B cell (primary cell): Measurements from ENCODE around the gene FNDC3A. TPM values are rescaled to one million over a fixed set of nuclear protein-coding genes. Genes with fewer than 3 reads are reported as not detected.
A peak's percentile ranks its signal among the peaks of the same experiment; 100 is the strongest.

Experiments used
- ATAC-seq: fragments of 200-7000 bp; cut with Tn5 transposase; one replicate; pipeline ENCODE4 v1.10.0; 2021; ENCODE audit warnings: low read depth, mild to moderate bottlenecking, moderate number of reproducible peaks, moderate library complexity
- CTCF ChIA-PET: fragments of 350-600 bp; sonication (Branson Sonifier 250); formaldehyde crosslinking; loops from one replicate; lab custom pipeline; 2021; ENCODE audit warnings: antibody characterized with exemption, inconsistent platforms; lab: Charles Lee
- POLR2A ChIA-PET: fragments of 350-600 bp; sonication (Branson Sonifier 250); formaldehyde crosslinking; loops from one replicate; lab custom pipeline; 2021; ENCODE audit warnings: antibody characterized with exemption; lab: Charles Lee
- DNase-seq: peaks from one replicate; pipeline ENCODE4 v3.0.0; 2013
- H2AFZ ChIP-seq: 2 replicates; pipeline ENCODE4 v1.6.1; 2012; ENCODE audit warnings: mild to moderate bottlenecking, low read depth, low read length; ENCODE audit not compliant: insufficient read depth, poor library complexity, severe bottlenecking
- H3K27ac ChIP-seq, 2 donors: 1 replicate in 1 of 2; 2 replicates in 1 of 2; pipeline ENCODE4 v1.5.1; 2012 to 2013; ENCODE audit warnings: low read length in 2 of 2, mild to moderate bottlenecking in 2 of 2, moderate library complexity in 1 of 2
- H3K27me3 ChIP-seq, 4 experiments: fragments of 200-600 bp in 1 of 4; sonication (generic) in 1 of 4; replicated peaks in 1 of 4; 1 replicate in 2 of 4; 2 replicates in 2 of 4; pipeline versions ENCODE4 v1.6.1 to v1.7.0; 2013 to 2016; ENCODE audit warnings: low read length in 3 of 4, mild to moderate bottlenecking in 2 of 4, mixed read lengths in 1 of 4, moderate library complexity in 1 of 4; ENCODE audit not compliant: insufficient read depth in 4 of 4, control insufficient read depth in 3 of 4; ENCODE audit errors: control extremely low read depth in 1 of 4
- H3K36me3 ChIP-seq, 2 experiments: replicated peaks in 1 of 2; 1 replicate in 1 of 2; 2 replicates in 1 of 2; pipeline versions ENCODE4 v1.6.1 to v1.7.1; 2013; ENCODE audit warnings: low read length in 1 of 2; ENCODE audit not compliant: insufficient read depth in 2 of 2, control insufficient read depth in 1 of 2; ENCODE audit errors: control extremely low read depth in 1 of 2, extremely low read depth in 1 of 2
- H3K4me1 ChIP-seq, 2 donors: fragments of 200-600 bp in 1 of 2; sonication (generic) in 1 of 2; 1 replicate in 1 of 2; 2 replicates in 1 of 2; pipeline versions ENCODE4 v1.5.1 to v1.6.1; 2013 to 2017; ENCODE audit warnings: low read length in 2 of 2; ENCODE audit not compliant: control insufficient read depth in 2 of 2, insufficient read depth in 2 of 2
- H3K4me2 ChIP-seq: replicated peaks from 2 replicates; pipeline ENCODE3; 2012; ENCODE audit warnings: mild to moderate bottlenecking, low read depth, low read length; ENCODE audit not compliant: poor library complexity, severe bottlenecking
- H3K4me3 ChIP-seq, 5 experiments: fragments of 200-600 bp in 1 of 5; sonication (generic) in 1 of 5; 1 replicate in 3 of 5; 2 replicates in 2 of 5; pipeline versions ENCODE4 v1.5.1 to v1.7.0; 2011 to 2016; ENCODE audit warnings: low read length in 4 of 5, mild to moderate bottlenecking in 4 of 5, low read depth in 2 of 5, control low read depth in 1 of 5, moderate library complexity in 1 of 5; ENCODE audit not compliant: insufficient read depth in 1 of 5; ENCODE audit errors: control extremely low read depth in 1 of 5, extremely low read depth in 1 of 5
- H3K79me2 ChIP-seq: fragments of 200-600 bp; sonication (generic); one replicate; pipeline ENCODE4 v1.6.0; 2016; ENCODE audit warnings: low read length; ENCODE audit not compliant: control insufficient read depth, insufficient read depth
- H3K9ac ChIP-seq: fragments of 200-600 bp; sonication (generic); 2 replicates; pipeline ENCODE4 v1.6.1; 2017; ENCODE audit warnings: mild to moderate bottlenecking, low read length, moderate library complexity
- H3K9me3 ChIP-seq, 3 donors: one replicate each; pipeline versions ENCODE4 v1.6.1 to v1.7.1; 2013; ENCODE audit warnings: low read length in 2 of 3; ENCODE audit not compliant: control insufficient read depth in 2 of 3, insufficient read depth in 1 of 3; ENCODE audit errors: control extremely low read depth in 1 of 3
- H4K20me1 ChIP-seq: 2 replicates; pipeline ENCODE4 v1.6.0; 2012; ENCODE audit warnings: mild to moderate bottlenecking, low read length; ENCODE audit not compliant: insufficient read depth, control insufficient read depth, poor library complexity, severe bottlenecking
- H3K27ac Mint-ChIP-seq: one replicate; pipeline ENCODE4 v1.8.0; 2021; ENCODE audit warnings: mixed read lengths
- H3K27me3 Mint-ChIP-seq: one replicate; pipeline ENCODE4 v1.8.0; 2021; ENCODE audit warnings: mixed read lengths
- H3K4me1 Mint-ChIP-seq: one replicate; pipeline ENCODE4 v1.8.0; 2021; ENCODE audit warnings: mixed read lengths
- H3K4me3 Mint-ChIP-seq: one replicate; pipeline ENCODE4 v1.8.0; 2021; ENCODE audit warnings: mixed read lengths
- H3K9me3 Mint-ChIP-seq: one replicate; pipeline ENCODE4 v1.8.0; 2022; ENCODE audit warnings: mixed read lengths; ENCODE audit not compliant: insufficient read depth
- EZH2 ChIP-seq: IDR thresholded peaks from 2 replicates; pipeline ENCODE4 v1.6.1; 2012; ENCODE audit warnings: borderline replicate concordance, low read depth, mild to moderate bottlenecking, moderate library complexity, low read length; ENCODE audit not compliant: insufficient read depth, poor library complexity, severe bottlenecking
- WGBS: methylation state at CpG from one replicate; pipeline ENCODE4 v1.1.5; 2013; ENCODE audit warnings: missing lambda C conversion rate; ENCODE audit not compliant: insufficient coverage; 5-methylcytosine and 5-hydroxymethylcytosine counted together
- intact Hi-C: fragments of 100-400 bp; cut with micrococcal nuclease; formaldehyde crosslinking; loops from one replicate; pipeline ENCODE4 v1.10.0; 2022
- polyA plus RNA-seq: library from polyadenylated mRNA; depleted of rRNA; stranded (reverse); fragments of >200 nt; gene quantifications from 2 replicates; pipeline ENCODE4 v1.2.3, GENCODE V29; 2012
- total RNA-seq, 2 donors: library from RNA; stranded (reverse); fragments of 120-200 nt in 1 of 2; gene quantifications; 1 replicate in 1 of 2; 2 replicates in 1 of 2; pipeline versions ENCODE4 v1.2.3 to v1.2.4, GENCODE V29; 2013 to 2022
- TF ChIP-seq, protein P1 (sequence below): fragments of 200-600 bp; IDR thresholded peaks from one replicate; pipeline ENCODE4 v1.8.0; 2022; ENCODE audit warnings: antibody characterized with exemption, mild to moderate bottlenecking

The FNDC3A gene
- total and polyA plus RNA-seq, 2 donors (not counting 1 experiment from before 2014, with no cell fraction given), result 13.5 to 37.1 TPM

GRCh38 chr13:49184621-49185020, 208.9 kb downstream of the FNDC3A start:
- peaks cover 2% of the 10 kb centered on the region for H3K4me1 Mint-ChIP-seq
- H3K9me3 ChIP-seq, result no peaks in the 10 kb centered on the region
- TF ChIP-seq, protein P1, sequence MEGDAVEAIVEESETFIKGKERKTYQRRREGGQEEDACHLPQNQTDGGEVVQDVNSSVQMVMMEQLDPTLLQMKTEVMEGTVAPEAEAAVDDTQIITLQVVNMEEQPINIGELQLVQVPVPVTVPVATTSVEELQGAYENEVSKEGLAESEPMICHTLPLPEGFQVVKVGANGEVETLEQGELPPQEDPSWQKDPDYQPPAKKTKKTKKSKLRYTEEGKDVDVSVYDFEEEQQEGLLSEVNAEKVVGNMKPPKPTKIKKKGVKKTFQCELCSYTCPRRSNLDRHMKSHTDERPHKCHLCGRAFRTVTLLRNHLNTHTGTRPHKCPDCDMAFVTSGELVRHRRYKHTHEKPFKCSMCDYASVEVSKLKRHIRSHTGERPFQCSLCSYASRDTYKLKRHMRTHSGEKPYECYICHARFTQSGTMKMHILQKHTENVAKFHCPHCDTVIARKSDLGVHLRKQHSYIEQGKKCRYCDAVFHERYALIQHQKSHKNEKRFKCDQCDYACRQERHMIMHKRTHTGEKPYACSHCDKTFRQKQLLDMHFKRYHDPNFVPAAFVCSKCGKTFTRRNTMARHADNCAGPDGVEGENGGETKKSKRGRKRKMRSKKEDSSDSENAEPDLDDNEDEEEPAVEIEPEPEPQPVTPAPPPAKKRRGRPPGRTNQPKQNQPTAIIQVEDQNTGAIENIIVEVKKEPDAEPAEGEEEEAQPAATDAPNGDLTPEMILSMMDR, result no peak
- TF ChIP-seq EZH2, result no peak
- no peaks in the 10 kb centered on the region for H4K20me1 ChIP-seq
- 90% methylated on average over 3 of the region's 4 CpGs for WGBS
- intact Hi-C loops, result no loop called here
- POLR2A ChIA-PET, result no interaction called here
- H3K27me3 ChIP-seq, result no peaks in the 10 kb centered on the region
- no peak for ATAC-seq
- no peaks in the 10 kb centered on the region for H3K27me3 Mint-ChIP-seq
- DNase-seq, result no peak
- H3K9me3 Mint-ChIP-seq, result no peaks in the 10 kb centered on the region
- H3K4me2 ChIP-seq, result no peak overlapping the region
- H3K4me1 ChIP-seq, result no peaks in the 10 kb centered on the region
- no peak overlapping the region for H3K4me3 Mint-ChIP-seq
- no peak overlapping the region for H3K4me3 ChIP-seq
- peak overlapping the region; percentile 37 for H3K27ac Mint-ChIP-seq
- no peak overlapping the region for H2AFZ ChIP-seq
- CTCF ChIA-PET, result no interaction called here
- peaks cover 12 to 59% of the 10 kb centered on the region in 2 experiments for H3K36me3 ChIP-seq
- no peak overlapping the region for H3K9ac ChIP-seq
- no peak overlapping the region for H3K27ac ChIP-seq
- no peaks in the 10 kb centered on the region for H3K79me2 ChIP-seq

- no CpG with 5 or more reads among the region's 1 CpG for WGBS
- intact Hi-C loops, result no loop called here
- Histone ChIP-seq H3K9me3 (no peaks in the 10 kb centered on the region), H3K4me3 (no peak overlapping the region), H2AFZ (no peak overlapping the region), H4K20me1 (no peaks in the 10 kb centered on the region), H3K27me3 (no peaks in the 10 kb centered on the region), H3K4me1 (no peaks in the 10 kb centered on the region), H3K79me2 (no peaks in the 10 kb centered on the region), H3K4me2 (no peak overlapping the region), H3K27ac (no peak overlapping the region), H3K9ac (no peak overlapping the region), H3K36me3 (peaks cover 9 to 52% of the 10 kb centered on the region in 2 experiments)
- H3K27ac Mint-ChIP-seq, result no peak overlapping the region
- no peak for TF ChIP-seq EZH2
- TF ChIP-seq, protein P1, result no peak
- H3K27me3 Mint-ChIP-seq, result no peaks in the 10 kb centered on the region
- CTCF ChIA-PET, result no interaction called here
- ATAC-seq, result no peak
- POLR2A ChIA-PET, result no interaction called here
- H3K4me1 Mint-ChIP-seq, result peaks cover 2% of the 10 kb centered on the region
- no peak for DNase-seq
- no peaks in the 10 kb centered on the region for H3K9me3 Mint-ChIP-seq
- H3K4me3 Mint-ChIP-seq, result no peak overlapping the region
These were observed 209.6 kb downstream of the FNDC3A start for GRCh38 chr13:49185264-49185663.
